Ectodermal cell (in vitro differentiated cells): ENCODE measurements around the gene CNPY3.

Source experiments
- H3K27ac ChIP-seq: 2 replicates; pipeline ENCODE4 v1.7.0; 2013; ENCODE audit warnings: mild to moderate bottlenecking, low read depth, low read length; ENCODE audit not compliant: insufficient read depth, poor library complexity, severe bottlenecking
- H3K27me3 ChIP-seq: 2 replicates; pipeline ENCODE4 v1.7.0; 2013; ENCODE audit warnings: mild to moderate bottlenecking, low read length; ENCODE audit not compliant: insufficient read depth, control insufficient read depth, poor library complexity, severe bottlenecking
- H3K36me3 ChIP-seq: one replicate; pipeline ENCODE4 v1.7.0; 2013; ENCODE audit warnings: low read length; ENCODE audit not compliant: control insufficient read depth, insufficient read depth
- H3K4me1 ChIP-seq: one replicate; pipeline ENCODE4 v1.7.0; 2013; ENCODE audit warnings: low read length; ENCODE audit not compliant: control insufficient read depth, insufficient read depth
- H3K4me3 ChIP-seq: 2 replicates; pipeline ENCODE4 v1.7.0; 2013; ENCODE audit warnings: low read depth, low read length, control low read depth; ENCODE audit not compliant: insufficient read depth
- H3K9me3 ChIP-seq: 2 replicates; pipeline ENCODE4 v1.7.0; 2013; ENCODE audit warnings: mild to moderate bottlenecking, low read length, moderate library complexity; ENCODE audit not compliant: control insufficient read depth
- WGBS, 2 experiments: methylation state at CpG; one replicate each; pipeline ENCODE4 v1.1.7; 2013; ENCODE audit warnings: missing lambda C conversion rate in 2 of 2; 5-methylcytosine and 5-hydroxymethylcytosine counted together

CNPY3 gene

DNA sequence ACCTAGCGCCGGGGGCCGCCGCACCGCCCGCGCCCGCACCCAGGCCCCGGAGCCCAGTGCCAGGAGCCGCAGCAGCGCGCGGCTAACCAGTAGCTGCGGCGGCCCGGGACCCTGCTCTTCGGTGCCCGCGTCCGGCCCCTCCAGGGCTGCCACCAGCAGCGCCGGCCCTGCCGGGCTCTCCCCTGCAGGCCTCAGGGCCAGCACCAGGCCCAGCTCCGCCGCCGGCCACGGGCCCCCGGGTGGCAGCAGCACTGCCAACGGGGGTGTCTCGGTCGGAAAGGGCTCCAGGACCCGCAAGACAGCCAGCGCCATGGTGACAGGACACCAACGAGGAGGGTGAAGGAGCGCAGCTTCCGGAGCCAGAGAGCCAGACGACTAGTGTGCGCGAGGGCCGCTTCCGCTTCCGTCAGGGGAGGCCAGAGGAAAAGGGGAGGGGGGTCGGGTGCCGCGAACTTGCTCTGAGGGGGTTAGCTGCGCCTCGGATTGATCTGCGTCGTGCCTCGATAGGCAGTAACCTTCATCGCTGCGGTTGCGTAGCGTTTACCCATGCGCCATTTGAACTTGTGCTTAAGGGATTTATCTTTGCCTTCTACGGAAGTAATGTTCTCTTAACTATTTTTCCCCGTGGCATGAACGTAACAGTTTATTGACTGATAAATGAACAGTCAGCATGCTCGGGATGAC, 49.7 kb downstream of the CNPY3 start, which contains the start of gene PEX6:
Gene PEX6 (minus strand): TSS at position 343 of the 684 bp plus-strand sequence. CDS start 31 bp downstream, at position 312.
- no peaks in the 10 kb centered on the region for H3K36me3 ChIP-seq
- H3K27me3 ChIP-seq = no peaks in the 10 kb centered on the region
- 1% methylated on average over 59 of the region's 59 CpGs for WGBS, 2 experiments
- no peaks in the 10 kb centered on the region for H3K9me3 ChIP-seq
- peaks cover 3% of the 10 kb centered on the region for H3K4me1 ChIP-seq
- H3K4me3 ChIP-seq = peak within 1 kb of the TSS; percentile 83
- no peak within 1 kb of the TSS for H3K27ac ChIP-seq

DNA sequence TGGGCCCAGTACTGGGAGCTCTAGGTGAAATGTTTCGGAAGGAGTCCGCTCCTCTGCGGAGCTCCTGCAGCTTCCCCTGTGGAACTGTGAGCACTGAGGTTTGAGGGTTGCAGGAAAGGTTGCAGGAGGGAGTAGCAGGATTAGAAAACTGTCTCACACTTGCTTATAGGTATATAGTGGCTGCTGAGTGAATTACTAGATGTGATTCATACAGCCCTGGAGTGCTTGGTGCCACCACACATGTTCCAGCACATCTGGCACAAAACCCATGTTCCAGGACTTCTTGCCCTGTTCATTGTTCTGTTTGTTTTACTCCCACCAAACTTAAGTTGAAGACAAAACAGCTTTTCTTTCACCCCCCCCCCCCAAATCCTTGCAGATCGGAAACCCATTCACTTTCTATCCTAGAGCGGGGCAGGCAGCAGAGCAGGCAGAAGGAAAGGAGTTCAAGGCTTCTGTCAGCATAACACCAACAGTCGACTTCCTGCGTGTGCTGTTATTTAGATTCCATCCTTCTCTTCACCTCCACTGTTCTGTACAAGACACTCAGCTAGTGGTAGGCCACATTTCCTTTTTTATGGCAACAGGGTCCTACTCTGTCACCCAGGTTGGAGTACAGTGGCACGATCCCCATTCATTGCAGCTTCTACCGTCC, 50.4 kb downstream of the CNPY3 start:
- 70 to 72% methylated on average over 9 of the region's 9 CpGs for WGBS, 2 experiments
- Histone ChIP-seq H3K27me3 (no peaks in the 10 kb centered on the region), H3K27ac (no peak overlapping the region), H3K36me3 (no peaks in the 10 kb centered on the region), H3K9me3 (no peaks in the 10 kb centered on the region), H3K4me1 (peaks cover 3% of the 10 kb centered on the region), H3K4me3 (peak overlapping the region; percentile 83)

GRCh38 chr6:42981836-42982235, 52.6 kb downstream of the CNPY3 start:
- WGBS, 2 experiments = 89 to 91% methylated on average over 5 of the region's 5 CpGs
- H3K27ac ChIP-seq = no peak overlapping the region
- no peaks in the 10 kb centered on the region for H3K27me3 ChIP-seq
- H3K4me3 ChIP-seq = no peak overlapping the region
- H3K9me3 ChIP-seq = no peaks in the 10 kb centered on the region
- H3K4me1 ChIP-seq = peaks cover 12% of the 10 kb centered on the region
- H3K36me3 ChIP-seq = no peaks in the 10 kb centered on the region

- Histone ChIP-seq H3K27ac (peak within 1 kb of the TSS; percentile 70), H3K9me3 (no peaks in the 10 kb centered on the region)
- 1% methylated on average over 58 to 59 of the region's 59 CpGs for WGBS, 2 experiments
These were observed 55.0 kb downstream of the CNPY3 start, which contains the start of gene PPP2R5D for GRCh38 chr6:42984001-42984923. PPP2R5D (plus strand) TSS chr6:42984570; CDS start chr6:42984678, 108 bp downstream.

GRCh38 chr6:42984924-42985475, 55.7 kb downstream of the CNPY3 start:
- H3K4me3 ChIP-seq = peak overlapping the region; percentile 74
- H3K9me3 ChIP-seq = no peaks in the 10 kb centered on the region
- H3K4me1 ChIP-seq = peaks cover 10% of the 10 kb centered on the region
- 19 to 21% methylated on average over 13 of the region's 13 CpGs for WGBS, 2 experiments
- H3K36me3 ChIP-seq = peaks cover 3% of the 10 kb centered on the region
- no peak overlapping the region for H3K27ac ChIP-seq
- no peaks in the 10 kb centered on the region for H3K27me3 ChIP-seq

More at GRCh38 chr6:42984001-42984923, 55.0 kb downstream of the CNPY3 start, which contains the start of gene PPP2R5D:
- H3K27me3 ChIP-seq = no peaks in the 10 kb centered on the region
- peaks cover 10% of the 10 kb centered on the region for H3K4me1 ChIP-seq
- peak within 1 kb of the TSS; percentile 74 for H3K4me3 ChIP-seq
- H3K36me3 ChIP-seq = peaks cover 3% of the 10 kb centered on the region

GRCh38 chr6:42987533-42988451, 58.5 kb downstream of the CNPY3 start:
- 87 to 93% methylated on average over 5 of the region's 5 CpGs for WGBS, 2 experiments
- peaks cover 3% of the 10 kb centered on the region for H3K36me3 ChIP-seq
- no peak overlapping the region for H3K4me3 ChIP-seq
- H3K4me1 ChIP-seq = peaks cover 10% of the 10 kb centered on the region
- H3K27me3 ChIP-seq = no peaks in the 10 kb centered on the region
- H3K27ac ChIP-seq = no peak overlapping the region
- H3K9me3 ChIP-seq = no peaks in the 10 kb centered on the region

DNA sequence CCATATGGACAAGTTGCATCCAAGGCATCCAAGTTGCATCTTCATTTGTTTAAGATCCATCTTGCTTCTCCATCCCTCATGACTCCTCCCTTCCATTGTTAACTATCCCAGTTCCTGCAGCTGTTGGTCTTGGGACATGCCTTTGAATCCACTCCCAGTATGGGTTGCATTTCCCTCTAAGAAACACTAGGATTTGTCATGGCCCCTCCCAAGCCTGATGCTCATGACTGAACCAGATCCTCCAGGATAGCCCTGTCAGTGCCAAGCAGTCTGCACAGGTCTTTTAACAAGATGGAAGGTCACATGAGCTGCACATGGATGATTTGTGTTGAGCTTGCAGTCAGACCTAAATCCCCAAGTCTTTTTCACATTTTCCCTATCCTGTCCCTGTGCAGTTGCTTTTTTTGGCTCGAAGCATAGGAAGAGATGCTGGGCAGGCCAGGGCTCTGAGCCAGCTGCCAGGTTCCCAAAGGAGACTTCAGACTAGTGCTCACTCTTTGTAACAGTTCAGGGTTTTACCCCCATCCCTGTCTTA, 59.3 kb downstream of the CNPY3 start:
- Histone ChIP-seq H3K9me3 (no peaks in the 10 kb centered on the region), H3K27me3 (no peaks in the 10 kb centered on the region), H3K4me1 (peaks cover 10% of the 10 kb centered on the region), H3K27ac (no peak overlapping the region), H3K4me3 (no peak overlapping the region), H3K36me3 (peaks cover 3% of the 10 kb centered on the region)
- WGBS, 2 experiments = 87 to 91% methylated on average over 1 of the region's 1 CpG
